GM19043 (cell line): ENCODE measurements around the gene CCDC188.

Experiments
- ATAC-seq: cut with Tn5 transposase; IDR thresholded peaks from one replicate; pipeline ENCODE4 v1.9.1; 2021; ENCODE audit warnings: low read depth; ENCODE audit not compliant: unreplicated experiment

CCDC188 gene

DNA sequence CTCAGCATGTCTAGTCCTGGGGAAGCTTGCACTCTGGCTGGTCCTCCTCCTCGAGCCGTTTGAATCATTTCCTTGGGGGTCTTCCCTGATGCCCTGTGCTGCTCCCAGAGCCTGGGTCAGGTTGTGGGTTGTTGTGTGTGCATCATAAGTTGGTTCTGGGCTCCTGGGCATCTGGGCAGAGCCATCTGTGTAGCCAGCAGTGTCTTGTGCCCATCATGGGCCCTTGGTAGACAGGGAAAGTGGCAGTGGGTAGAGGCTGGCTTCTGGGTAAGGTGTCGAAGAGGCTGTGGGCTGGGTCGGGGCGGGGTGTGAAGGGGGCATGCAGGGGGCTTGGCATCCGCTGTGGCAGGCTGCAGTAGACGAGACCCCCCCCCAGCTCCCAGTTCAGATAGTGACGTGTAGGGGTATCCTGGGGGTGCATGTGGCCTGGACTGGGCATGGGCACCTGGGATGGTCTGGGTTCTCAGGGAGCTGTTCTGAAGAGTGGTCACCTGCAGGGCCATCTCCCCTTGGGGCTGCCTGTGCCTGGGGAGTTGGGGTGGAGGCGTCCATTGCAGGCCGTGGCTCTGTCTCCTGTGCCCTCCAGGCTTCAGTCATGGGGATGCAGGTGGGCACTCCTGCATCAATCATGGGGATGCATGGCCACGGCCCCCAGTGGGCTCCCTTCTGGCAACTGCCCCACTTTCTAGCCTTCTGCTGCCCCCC, 26.6 kb downstream of the CCDC188 start:
- no peak for ATAC-seq

DNA sequence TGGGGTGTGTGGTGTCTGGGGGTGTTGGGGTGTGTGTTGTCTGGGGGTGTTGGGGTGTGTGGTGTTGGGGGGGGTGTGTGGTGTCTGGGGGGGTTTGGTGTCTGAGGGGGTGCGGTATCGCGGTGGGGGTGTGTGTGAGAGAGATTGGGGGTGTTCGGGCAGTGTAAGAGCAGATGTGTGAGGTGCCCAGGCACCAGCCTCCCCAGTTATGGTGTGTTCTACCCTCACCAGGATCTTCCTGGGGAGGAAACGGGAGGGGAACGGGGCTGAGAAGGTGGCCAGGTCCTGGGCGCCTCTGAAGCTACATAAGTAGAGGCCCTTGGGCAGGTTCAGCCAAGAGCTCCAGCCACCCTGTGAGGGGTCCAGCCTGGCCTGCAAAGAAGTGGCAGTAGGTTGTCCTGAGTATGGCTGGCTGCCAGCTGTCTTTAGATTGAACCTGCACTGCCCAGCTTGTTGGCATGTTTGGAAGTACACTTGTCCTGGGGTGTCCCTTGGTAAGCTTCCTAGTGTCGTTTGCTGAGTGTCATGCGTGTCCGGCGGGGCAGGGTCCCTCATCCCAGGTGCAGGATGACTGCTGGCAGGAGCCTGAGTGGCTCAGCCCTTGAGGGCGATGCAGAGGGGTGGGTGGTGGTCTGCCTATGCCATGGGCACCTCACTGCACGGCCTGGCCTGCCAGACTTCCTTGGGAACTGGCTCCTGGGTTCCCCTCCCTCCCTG, 27.3 kb downstream of the CCDC188 start:
- no peak for ATAC-seq

DNA sequence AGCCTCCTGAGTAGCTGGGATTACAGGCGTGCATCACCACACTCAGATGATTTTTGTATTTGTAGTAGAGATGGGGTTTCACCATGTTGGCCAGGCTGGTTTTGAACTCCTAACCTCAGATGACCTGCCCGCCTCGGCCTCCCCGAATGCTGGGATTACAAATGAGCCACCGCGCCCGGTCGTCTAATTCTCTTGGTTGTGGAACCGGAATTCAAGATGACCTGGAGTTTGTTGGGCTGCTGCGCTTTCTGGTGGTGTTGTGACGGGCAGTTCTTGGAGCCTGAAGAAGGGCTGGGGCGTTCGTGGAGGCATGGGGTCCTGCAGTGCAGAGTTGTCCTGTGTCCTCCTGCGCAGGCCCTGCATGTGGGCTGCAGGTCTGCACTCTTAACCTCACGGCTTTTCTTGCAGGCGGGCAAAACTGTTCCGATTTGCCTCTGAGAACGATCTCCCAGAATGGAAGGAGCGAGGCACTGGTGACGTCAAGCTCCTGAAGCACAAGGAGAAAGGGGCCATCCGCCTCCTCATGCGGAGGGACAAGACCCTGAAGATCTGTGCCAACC, 28.9 kb downstream of the CCDC188 start:
- ATAC-seq: no peak

DNA sequence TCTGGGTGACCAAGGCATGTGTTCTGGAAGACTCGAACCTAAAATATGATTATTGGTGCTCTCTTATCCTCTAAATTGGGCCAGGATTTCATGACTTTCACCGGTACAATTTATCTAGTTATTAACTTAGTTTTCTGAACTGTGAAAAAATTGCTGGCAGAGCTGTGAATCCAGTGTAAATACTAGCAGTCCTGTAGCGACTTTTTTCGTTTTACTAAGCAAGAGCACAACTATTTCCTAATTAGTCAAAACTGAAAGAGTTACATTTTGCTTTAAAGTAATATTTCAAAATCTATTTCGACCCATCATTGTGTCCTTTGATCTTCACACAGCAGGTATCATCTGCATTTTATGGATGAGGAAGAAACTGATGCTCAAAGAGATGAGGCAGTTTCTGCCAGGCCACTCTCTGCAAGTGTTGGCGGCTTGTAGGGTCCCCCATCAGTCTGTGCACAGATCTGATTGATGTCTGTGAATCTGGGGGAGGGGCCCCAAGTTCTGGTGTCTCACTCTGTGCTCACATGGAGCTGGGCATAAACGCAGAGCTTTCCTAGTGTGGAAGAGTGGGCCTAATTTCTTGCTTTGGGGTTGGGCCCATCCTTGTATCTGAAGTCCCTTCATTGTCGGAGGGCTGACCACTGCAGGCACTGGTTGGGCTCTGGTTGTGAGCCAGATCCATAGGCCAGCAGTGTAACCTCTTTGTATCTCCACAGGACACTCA, 32.4 kb downstream of the CCDC188 start:
- ATAC-seq: no peak

DNA sequence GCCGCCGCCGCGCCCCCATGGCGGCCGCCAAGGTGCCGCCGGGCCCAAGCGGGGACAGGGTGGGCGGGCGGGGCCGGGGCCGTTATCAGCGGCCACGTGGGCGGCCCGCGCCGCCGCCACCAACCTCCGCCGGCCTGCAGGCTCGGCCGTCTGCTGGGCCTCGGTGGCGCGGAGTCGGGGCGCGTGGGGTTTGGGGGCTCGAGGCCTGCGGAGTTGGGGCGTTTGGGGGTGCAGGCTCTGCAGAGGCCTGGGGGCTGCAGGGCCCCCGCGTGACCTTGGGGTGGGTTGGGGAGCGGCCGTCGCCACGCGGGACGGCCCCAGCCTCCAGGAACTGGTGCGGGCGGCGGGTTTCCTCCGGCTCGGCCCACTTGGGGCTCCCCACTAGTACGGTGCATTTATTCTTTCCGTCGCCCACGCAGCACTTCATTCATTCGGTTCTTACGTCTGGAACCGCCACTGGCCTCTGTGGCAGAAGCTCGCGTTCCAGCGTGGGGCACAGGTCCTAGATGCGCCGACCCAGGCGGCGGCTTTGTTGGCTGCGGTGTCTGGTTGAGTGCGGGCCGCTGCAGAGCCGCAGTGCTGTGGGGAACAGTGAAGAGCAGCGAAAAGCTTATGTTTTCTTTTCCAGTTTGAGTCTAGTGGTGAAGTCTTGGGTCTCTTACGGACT, 33.1 kb downstream of the CCDC188 start:
- no peak for ATAC-seq

DNA sequence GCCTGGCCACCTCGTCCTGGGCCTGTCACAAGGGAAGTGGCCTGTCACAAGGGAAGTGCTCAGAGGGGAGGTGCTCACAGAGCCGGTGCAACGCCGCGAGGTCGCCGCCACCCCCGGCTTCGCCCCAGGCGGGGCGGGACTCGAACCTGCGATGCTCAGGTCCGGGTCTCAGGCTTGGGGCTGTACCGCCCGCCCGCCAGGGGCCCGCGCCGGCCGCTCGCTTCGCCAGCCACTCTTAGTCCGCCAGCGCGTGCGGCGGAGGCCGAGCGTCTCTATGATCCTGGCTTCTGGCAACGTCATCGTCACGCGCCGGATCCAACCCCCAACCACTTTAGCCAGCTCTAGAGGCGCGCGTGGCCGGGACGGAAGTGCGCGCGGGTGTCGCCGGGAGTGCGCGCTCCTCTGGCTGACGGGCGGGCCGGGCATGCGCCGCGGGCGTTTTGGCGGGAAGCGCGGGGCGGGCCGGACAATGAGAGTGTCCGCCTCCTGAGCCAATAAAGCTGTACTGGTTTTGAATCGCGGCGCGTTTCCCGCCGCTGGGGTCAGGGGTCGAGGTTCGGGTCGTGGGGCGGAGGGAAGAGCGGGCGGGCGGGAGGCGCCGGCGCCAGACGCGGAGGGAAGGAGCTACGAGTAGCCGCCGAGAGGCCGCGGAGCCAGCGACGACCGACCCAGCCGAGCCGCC, 33.8 kb downstream of the CCDC188 start, which contains the start of gene TRMT2A:
Gene TRMT2A (minus strand): TSS at position 276 of the 682 bp plus-strand sequence. CDS start 320 bp downstream, outside the sequence.
- peak; percentile 74 for ATAC-seq

DNA sequence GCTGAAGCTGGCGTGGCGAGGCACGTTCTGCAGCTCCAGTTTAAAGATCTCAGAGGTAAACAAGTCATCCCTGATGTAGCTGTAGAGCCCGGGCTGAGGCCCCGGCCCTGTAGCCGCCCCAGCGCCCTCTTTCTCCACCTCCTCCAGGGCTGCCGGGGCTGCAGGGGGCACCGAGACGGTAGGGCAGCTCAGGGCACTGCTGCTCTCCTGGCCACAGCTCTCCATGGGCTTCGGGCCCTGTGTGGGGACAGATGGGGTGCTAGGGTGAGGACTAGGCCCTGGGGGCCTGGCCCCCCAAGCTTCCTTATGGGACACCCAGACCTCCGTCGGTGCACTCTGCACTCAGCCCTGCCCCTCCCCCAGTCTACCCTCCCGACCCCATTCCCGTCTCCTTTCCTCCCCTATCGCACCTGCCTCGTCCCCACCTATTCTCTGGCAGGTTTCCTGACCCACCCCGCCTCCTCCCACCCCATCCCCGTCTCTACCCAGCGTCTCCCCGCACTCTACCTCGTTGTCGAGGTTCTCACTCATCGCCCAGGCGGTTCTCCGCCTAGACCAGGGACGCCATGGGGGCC, 34.4 kb downstream of the CCDC188 start:
- no peak for ATAC-seq

DNA sequence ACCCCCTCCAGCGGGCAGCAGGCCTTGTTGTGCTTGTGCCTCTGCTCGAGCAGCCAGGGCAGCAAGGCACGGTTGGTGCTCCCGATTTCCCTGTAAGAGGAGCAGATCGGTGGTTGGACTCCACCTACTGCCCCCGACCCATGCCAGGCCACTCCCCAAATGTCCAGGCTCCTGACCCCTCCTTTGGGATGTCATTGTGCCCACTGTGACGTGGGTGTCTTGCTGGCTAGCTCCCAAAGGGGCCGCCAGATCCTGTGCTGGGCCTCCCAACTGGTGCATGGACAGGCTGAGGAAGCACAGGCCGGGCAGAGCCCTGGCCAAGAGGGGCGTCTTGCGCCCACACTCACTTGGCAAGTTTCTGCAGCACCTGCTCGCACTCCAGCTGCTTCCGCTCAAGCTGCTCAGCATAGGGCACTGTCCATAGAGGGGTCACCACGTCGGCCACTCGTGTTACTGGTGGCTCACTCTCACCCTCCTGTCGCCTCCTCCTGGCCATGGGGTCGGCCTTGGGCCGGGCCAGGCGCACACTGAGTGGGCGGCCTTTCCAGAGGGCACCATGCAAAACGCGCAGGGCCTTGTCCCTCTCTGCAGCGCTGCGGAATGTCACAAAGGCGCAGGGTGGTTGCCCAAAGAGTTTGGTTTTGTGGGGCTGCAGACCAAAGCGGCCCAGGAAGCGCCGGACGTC, 35.0 kb downstream of the CCDC188 start, which contains the start of gene RANBP1:
Gene RANBP1 (plus strand): TSS at position 414 of the 685 bp plus-strand sequence. CDS start 81 bp downstream, at position 495.
- ATAC-seq: no peak

DNA sequence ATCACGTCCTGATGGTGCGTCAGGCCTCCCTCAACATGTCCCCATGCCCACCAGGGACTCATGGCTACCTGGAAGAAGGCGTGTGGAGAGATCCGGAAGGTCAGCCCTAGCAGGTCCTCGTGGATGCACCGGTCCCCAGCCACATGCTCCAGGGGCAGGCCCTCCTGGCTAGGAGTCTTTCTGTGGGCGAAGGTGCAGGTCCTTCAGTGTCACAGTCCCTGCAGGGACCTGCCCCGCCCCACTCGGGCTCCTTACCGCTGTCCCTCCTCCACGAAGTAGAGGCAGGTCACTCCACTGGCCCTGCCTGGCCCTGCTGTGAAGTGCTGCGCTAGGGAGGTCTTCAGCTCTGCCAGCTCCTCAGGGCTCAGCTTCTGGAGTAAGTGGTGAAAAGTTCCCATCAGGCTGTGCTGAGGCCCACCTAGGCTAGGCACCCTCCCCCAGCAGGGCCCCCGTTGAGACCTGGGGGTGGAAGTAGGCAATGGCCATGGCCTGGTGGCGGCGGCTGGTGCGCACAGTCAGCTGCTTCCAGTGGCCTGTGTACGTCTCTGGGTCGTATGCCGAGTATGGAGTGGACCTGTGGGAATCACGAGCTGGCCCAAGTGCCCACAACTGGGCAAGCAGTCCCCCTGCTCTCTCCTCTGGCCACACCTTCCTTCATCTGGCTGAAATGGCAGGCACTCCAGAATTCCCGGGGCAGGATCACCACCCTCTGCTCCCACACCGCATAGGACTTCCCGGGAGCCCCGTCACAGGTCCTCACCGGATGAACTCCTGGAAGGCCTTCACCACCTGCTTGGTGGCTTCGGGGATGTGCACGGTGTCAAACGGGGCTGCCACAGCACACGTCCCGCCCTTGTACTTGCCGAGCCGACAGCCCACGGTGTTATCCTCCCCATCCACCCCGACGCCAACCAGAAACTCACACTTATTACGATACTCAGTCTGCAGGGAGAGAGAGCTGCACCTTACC, 36.1 kb downstream of the CCDC188 start:
- no peak for ATAC-seq

DNA sequence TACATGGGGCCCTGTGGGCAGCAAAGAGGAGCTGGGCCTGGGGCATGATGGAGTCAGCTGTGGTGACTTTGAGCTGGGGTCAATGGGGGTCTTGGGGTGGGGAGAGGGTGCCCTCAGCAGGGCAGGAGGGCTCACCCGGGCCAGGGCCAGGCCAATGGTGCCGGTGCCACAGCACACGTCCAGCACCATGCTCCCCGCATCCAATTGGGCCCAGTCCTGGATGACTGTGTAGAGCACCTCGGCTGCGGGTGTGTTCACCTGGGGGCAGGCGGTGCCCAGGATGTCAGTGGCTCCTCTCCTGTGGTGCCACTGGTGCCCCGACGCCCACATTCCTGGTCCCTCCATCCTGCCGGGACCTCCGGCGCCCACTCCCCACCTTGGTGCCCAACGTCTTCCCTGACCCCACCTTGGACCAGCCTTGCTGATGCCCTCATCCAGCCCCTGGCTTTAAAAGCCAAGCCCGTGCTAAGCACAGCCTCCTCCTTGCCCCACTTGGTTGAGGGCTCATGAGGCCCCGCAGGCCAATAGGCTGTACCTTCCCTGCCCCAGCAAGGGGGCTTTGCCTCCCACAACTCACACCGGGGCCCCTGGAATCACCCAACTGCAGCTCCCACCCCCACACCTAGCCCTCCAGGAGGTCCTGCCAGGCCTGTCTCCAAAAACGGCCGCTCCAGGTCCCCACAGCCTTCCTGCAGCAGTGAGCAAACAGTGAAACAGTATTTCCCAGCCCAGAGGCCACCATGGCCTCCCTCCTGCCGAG, 37.1 kb downstream of the CCDC188 start:
- ATAC-seq: no peak

DNA sequence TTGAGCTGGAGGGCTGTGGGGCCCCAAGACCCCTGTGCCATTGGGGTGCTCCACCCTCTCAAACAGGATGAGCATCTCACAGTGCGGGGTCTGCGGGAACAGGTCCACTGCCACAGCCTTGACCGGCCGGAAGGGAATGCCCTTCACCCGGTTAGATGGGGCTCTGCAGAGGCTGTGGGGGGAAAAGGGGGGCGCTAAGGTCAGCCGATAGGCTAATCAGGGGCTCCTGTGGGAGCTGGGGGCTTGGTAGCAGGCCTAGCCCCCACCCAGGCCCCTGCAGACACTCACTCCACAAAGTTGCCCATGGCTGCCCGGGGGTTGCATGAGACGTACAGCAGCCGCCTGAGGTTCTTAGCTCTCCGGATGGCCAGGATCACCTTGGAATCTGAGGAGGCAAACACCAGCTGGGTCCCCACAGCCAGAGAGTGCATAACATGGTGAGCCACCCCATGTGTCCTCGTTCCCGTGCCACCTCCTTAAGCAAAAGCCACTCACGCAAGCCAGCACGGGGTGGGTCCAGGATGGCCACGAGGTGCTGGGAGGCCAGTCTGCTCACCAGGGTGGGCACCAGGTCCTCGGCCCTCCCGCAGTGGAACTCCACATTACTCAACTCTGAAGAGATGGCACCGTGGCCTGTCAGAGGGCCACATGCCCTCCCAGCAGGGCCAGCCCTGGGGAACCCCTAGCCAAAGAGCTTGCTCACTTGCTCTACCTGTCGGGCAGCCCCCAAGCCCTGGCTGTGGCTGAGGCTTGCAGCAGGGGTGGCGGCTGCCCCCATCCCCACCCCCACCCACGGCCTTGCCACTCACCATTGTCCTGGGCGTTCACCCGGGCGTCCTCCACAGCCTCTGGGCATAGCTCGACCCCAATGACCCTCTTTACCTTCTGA, 38.0 kb downstream of the CCDC188 start:
- ATAC-seq: no peak

DNA sequence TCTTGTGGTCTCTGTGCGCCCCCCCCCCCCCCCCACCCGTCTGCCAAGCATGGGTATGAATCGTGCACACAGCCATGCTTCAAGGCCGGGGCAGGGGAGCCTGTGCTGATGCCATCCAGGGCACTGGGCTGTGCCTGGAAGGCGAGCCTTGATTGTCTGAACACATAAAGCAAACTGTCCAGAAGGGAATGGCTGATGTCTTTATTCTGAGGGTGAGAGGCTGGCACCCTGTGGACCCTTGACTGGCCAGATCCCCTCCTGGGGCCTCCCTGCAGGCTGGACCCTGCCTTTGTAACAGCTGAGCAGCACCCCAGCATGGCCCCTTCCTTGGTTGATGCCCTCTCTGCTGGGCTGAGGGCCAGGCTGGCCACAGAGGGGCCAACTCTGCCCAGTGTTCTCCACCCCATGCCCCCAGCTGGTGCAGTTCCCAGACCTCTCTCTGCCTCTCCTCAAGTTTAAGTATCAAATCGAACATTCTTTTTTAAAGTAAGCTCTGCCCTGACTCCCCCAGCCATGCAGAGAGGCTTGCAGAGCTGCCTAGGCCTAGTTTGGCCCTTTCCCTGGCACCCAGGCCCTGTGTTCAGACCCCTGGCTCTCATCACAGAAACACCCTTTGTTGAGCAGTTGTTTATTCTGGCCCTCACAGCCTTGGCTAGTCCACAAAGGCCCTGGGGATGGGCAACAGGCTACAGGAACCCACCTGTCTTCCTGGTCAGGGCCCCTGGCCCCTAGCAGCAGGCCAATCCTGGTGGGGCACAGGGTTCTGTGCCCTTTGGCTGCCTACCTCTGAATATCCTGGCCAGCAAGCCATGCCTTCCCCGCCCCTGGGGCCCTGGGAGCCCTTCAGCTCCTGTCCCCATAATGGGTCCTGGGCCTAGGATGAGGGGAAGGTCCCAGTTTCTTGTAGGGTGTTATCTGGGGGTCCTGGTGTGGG, 38.9 kb downstream of the CCDC188 start:
- ATAC-seq: no peak

DNA sequence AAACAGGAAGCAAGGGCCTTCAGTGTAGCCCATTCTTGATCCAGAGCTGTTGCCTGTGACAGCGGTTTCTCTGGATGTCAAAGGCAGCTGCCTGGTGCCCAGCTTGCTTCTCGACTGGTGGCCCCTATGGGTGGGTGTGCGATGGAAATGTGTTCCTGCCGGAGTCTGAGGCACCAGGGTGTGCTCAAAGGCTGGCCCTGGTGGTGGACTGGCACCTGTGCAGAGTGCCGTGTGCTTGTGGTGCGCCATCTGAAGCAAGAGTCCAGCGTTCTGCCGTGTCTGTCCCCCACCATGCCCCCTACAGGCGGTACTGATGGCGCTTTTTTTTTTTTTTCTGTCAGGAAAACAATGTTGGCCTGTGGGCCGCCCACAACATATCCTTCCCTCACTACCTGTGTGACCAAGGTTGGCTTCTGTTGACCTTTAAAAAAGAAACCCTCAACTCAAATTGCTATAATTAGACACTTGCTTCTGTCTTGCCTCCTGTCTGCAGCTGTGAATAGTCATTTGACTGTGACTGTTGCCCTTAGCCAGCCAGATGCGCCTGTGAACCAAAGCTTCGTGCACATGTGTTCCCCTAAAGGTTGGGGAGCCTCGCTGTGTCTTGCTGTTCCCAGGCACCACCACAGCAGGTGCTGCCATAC, 39.7 kb downstream of the CCDC188 start:
- no peak for ATAC-seq

DNA sequence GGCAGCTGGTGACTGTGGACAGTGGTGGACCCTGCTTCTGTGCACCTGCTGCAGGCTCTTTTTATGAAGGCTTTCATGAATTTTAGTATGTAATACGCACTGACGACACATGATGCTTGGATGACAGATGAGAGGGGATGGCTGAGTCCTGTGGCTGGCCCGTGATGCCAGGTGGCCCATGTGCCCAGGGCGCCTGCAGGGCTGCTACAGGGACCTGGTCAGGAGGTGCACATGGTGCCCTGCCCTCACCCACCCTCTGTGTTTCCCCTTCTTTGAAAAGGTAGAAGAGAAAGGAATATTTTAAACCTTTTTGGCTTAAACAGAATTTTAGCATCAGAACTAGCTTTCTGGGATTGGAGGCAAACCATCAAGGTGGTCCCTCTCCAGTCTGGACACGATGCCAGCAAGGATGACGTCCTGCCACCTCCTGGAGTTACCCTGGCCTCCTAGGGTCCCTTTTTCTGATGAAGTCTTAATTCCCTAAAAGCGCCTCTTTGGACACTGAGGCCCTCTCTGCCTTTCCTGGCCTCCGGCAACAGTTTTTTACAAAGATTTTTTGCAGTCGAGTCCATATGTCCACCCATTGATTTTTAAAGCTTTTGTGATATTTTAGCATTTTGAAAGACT, 40.4 kb downstream of the CCDC188 start:
- ATAC-seq: no peak
